Liver (tissue), 3 donors: ENCODE measurements around the gene CXorf65.

Experiments used
- JUND ChIP-seq, 2 donors: IDR thresholded peaks; 2 replicates each; pipeline ENCODE4 v1.6.1; 2016; ENCODE audit warnings: antibody characterized with exemption in 2 of 2
- TF ChIP-seq, protein P1 (sequence below): fragments of 150-350 bp; IDR thresholded peaks from 2 replicates; pipeline ENCODE4 v1.5.1; 2017; ENCODE audit warnings: improper control_type of control experiment, low read depth, low read length; ENCODE audit not compliant: missing input control
- TF ChIP-seq, protein P2 (sequence below): IDR thresholded peaks from 2 replicates; pipeline ENCODE4 v1.6.1; 2016; ENCODE audit warnings: antibody characterized with exemption
- TF ChIP-seq, protein P3 (sequence below): IDR thresholded peaks from 2 replicates; pipeline ENCODE4 v1.6.1; 2016; ENCODE audit warnings: antibody characterized with exemption
- donor health status: healthy.
- donor health status: healthy.

- TF ChIP-seq, protein P1, sequence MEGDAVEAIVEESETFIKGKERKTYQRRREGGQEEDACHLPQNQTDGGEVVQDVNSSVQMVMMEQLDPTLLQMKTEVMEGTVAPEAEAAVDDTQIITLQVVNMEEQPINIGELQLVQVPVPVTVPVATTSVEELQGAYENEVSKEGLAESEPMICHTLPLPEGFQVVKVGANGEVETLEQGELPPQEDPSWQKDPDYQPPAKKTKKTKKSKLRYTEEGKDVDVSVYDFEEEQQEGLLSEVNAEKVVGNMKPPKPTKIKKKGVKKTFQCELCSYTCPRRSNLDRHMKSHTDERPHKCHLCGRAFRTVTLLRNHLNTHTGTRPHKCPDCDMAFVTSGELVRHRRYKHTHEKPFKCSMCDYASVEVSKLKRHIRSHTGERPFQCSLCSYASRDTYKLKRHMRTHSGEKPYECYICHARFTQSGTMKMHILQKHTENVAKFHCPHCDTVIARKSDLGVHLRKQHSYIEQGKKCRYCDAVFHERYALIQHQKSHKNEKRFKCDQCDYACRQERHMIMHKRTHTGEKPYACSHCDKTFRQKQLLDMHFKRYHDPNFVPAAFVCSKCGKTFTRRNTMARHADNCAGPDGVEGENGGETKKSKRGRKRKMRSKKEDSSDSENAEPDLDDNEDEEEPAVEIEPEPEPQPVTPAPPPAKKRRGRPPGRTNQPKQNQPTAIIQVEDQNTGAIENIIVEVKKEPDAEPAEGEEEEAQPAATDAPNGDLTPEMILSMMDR, result no peak
- TF ChIP-seq, protein P2, sequence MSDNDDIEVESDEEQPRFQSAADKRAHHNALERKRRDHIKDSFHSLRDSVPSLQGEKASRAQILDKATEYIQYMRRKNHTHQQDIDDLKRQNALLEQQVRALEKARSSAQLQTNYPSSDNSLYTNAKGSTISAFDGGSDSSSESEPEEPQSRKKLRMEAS, result no peak
- TF ChIP-seq JUND (IDR thresholded peaks at IDR 0.05), result no peak
- TF ChIP-seq, protein P3, sequence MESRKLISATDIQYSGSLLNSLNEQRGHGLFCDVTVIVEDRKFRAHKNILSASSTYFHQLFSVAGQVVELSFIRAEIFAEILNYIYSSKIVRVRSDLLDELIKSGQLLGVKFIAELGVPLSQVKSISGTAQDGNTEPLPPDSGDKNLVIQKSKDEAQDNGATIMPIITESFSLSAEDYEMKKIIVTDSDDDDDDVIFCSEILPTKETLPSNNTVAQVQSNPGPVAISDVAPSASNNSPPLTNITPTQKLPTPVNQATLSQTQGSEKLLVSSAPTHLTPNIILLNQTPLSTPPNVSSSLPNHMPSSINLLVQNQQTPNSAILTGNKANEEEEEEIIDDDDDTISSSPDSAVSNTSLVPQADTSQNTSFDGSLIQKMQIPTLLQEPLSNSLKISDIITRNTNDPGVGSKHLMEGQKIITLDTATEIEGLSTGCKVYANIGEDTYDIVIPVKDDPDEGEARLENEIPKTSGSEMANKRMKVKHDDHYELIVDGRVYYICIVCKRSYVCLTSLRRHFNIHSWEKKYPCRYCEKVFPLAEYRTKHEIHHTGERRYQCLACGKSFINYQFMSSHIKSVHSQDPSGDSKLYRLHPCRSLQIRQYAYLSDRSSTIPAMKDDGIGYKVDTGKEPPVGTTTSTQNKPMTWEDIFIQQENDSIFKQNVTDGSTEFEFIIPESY, result no peak
Measured at GRCh38 chrX:71057848-71058530, 48.6 kb downstream of the CXorf65 start.
